K562 (cell line): ENCODE measurements around the gene NOL11. TPM values are rescaled to one million over a fixed set of nuclear protein-coding genes. Genes with fewer than 3 reads are reported as not detected.

ENCODE experiments used
- ASH1L ChIP-seq: fragments of 450-650 bp; IDR thresholded peaks from 2 replicates; pipeline ENCODE4 v1.6.1; 2018; ENCODE audit warnings: borderline replicate concordance, mild to moderate bottlenecking, low read depth; ENCODE audit not compliant: partially characterized antibody
- ATF3 ChIP-seq, 2 experiments: fragments of 450-650 bp in 1 of 2; sonication (generic) in 1 of 2; formaldehyde crosslinking in 1 of 2; IDR thresholded peaks in 1 of 2; conservative IDR thresholded peaks in 1 of 2; 2 replicates each; pipeline versions ENCODE4 v1.6.1 to v1.8.1; 2016 to 2023; ENCODE audit warnings: mild to moderate bottlenecking in 2 of 2, moderate library complexity in 2 of 2, inconsistent platforms in 1 of 2, missing genetic modification reagents in 1 of 2
- CBX5 ChIP-seq: IDR thresholded peaks from 2 replicates; pipeline ENCODE4 v1.6.1; 2014; ENCODE audit warnings: low read depth, borderline replicate concordance
- HCFC1 ChIP-seq: IDR thresholded peaks from 2 replicates; pipeline ENCODE4 v1.6.1; 2012; ENCODE audit warnings: low read depth, low read length, improper control_type of control experiment
- HLTF ChIP-seq: fragments of 450-650 bp; IDR thresholded peaks from 2 replicates; pipeline ENCODE4 v1.6.1; 2016
- MXI1 ChIP-seq: IDR thresholded peaks from 2 replicates; pipeline ENCODE4 v1.6.1; 2011; ENCODE audit warnings: low read depth, mild to moderate bottlenecking, improper control_type of control experiment, low read length
- NONO ChIP-seq, 2 experiments: fragments of 200-400 bp in 1 of 2; fragments of 450-650 bp in 1 of 2; formaldehyde crosslinking in 1 of 2; IDR thresholded peaks; 2 replicates each; pipeline ENCODE4 v1.6.1; 2017; ENCODE audit warnings: low read depth in 2 of 2, mild to moderate bottlenecking in 2 of 2, moderate library complexity in 2 of 2, low read length in 1 of 2
- PHF8 ChIP-seq: fragments of 200-600 bp; sonication (generic); IDR thresholded peaks from 2 replicates; pipeline ENCODE4 v1.6.1; 2012; ENCODE audit warnings: mixed run types, mild to moderate bottlenecking, inconsistent platforms, low read length, moderate library complexity, borderline replicate concordance
- PPARD ChIP-seq: fragments of 250-450 bp; sonication (Bioruptor Pico); IDR thresholded peaks from 2 replicates; pipeline ENCODE4 v1.8.0; 2022; ENCODE audit warnings: inconsistent platforms, mild to moderate bottlenecking, moderate library complexity
- SAP30 ChIP-seq: fragments of 200-600 bp; sonication (generic); IDR thresholded peaks from 2 replicates; pipeline ENCODE4 v1.6.1; 2012; ENCODE audit warnings: borderline replicate concordance, low read depth, mild to moderate bottlenecking, moderate library complexity, low read length, control low read depth, inconsistent platforms; ENCODE audit not compliant: insufficient read depth, poor library complexity, severe bottlenecking
- TSC22D4 ChIP-seq: fragments of 450-650 bp; IDR thresholded peaks from 2 replicates; pipeline ENCODE4 v1.6.1; 2016; ENCODE audit warnings: missing genetic modification characterization, missing biosample characterization, control low read depth
- ZC3H11A ChIP-seq: IDR thresholded peaks from 2 replicates; pipeline ENCODE4 v1.6.1; 2012; ENCODE audit warnings: low read depth, low read length, improper control_type of control experiment
- ZFP36 ChIP-seq: fragments of 150-350 bp; IDR thresholded peaks from 2 replicates; pipeline ENCODE4 v1.6.1; 2018; ENCODE audit warnings: low read length, low read depth; ENCODE audit not compliant: partially characterized antibody
- ZNF3 ChIP-seq: fragments of 250-450 bp; sonication (Bioruptor Pico); IDR thresholded peaks from 2 replicates; pipeline ENCODE4 v1.5.0; 2021; ENCODE audit warnings: mild to moderate bottlenecking, moderate library complexity
- polyA plus RNA-seq, 8 experiments: library from polyadenylated mRNA; depleted of rRNA in 4 of 8; stranded (reverse) in 5 of 8; unstranded in 3 of 8; fragments of >200 nt; fragmentation: Nextera tagmentation in 2 of 8; fragmentation: Illumina TruSeq in 1 of 8; extraction: Ambion mirVana in 2 of 8; extraction: Trizol in 1 of 8; gene quantifications; 2 replicates each; pipeline versions ENCODE4 v1.2.1 to v1.2.3, GENCODE V29; 2011 to 2014; ENCODE audit warnings: inconsistent platforms in 1 of 8, missing spikeins in 1 of 8
- total RNA-seq, 7 experiments: library from RNA; depleted of rRNA in 6 of 7; stranded (reverse); fragments of >200 nt in 6 of 7; fragmentation: Illumina TruSeq in 2 of 7; extraction: Trizol in 2 of 7; gene quantifications; 2 replicates each; pipeline versions ENCODE4 v1.2.1 to v1.2.3, GENCODE V29; 2011 to 2021; ENCODE audit warnings: low replicate concordance in 1 of 7
- TF ChIP-seq, protein P1 (sequence below): fragments of 450-650 bp; IDR thresholded peaks from 2 replicates; pipeline ENCODE4 v1.6.1; 2016; ENCODE audit warnings: mild to moderate bottlenecking, moderate library complexity

The NOL11 gene
- total and polyA plus RNA-seq, 9 of the 15 experiments (the other 6 are each of a cell fraction or from before 2014, with no cell fraction given), result 61.1 to 175 (median 121) TPM

DNA sequence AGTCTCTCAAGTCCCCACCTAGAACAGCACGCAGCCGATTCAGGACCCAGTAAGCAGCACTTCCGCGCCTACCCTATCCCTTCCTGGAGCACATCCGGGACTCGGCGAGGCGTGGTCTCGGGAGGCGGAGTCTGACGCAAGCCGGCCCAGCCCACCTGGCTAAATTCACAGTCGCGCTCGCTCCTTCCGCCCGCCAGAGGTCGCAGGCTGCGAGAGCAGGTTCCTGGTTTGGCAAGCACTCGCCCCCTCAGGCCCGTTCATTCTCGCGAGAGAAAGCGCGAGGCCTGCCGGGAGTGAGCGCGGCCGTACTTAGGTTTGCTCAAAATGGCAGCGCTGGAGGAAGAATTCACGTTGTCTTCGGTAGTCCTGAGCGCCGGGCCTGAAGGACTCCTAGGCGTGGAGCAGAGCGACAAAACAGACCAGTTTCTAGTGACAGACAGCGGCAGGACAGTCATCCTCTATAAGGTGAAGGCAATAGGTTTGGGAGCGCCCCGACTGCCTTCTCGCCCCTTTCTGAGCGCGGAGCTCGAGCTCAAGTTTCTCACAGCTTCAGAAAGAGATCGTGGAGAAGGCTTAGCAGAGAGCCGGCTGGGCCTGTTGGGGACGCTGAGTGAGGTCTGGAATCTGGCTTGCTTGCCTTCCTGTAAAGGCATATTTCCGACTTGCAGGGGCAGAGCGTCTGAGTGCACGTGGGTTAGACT, at the start of gene NOL11 (continued):
- TF ChIP-seq, protein P1, sequence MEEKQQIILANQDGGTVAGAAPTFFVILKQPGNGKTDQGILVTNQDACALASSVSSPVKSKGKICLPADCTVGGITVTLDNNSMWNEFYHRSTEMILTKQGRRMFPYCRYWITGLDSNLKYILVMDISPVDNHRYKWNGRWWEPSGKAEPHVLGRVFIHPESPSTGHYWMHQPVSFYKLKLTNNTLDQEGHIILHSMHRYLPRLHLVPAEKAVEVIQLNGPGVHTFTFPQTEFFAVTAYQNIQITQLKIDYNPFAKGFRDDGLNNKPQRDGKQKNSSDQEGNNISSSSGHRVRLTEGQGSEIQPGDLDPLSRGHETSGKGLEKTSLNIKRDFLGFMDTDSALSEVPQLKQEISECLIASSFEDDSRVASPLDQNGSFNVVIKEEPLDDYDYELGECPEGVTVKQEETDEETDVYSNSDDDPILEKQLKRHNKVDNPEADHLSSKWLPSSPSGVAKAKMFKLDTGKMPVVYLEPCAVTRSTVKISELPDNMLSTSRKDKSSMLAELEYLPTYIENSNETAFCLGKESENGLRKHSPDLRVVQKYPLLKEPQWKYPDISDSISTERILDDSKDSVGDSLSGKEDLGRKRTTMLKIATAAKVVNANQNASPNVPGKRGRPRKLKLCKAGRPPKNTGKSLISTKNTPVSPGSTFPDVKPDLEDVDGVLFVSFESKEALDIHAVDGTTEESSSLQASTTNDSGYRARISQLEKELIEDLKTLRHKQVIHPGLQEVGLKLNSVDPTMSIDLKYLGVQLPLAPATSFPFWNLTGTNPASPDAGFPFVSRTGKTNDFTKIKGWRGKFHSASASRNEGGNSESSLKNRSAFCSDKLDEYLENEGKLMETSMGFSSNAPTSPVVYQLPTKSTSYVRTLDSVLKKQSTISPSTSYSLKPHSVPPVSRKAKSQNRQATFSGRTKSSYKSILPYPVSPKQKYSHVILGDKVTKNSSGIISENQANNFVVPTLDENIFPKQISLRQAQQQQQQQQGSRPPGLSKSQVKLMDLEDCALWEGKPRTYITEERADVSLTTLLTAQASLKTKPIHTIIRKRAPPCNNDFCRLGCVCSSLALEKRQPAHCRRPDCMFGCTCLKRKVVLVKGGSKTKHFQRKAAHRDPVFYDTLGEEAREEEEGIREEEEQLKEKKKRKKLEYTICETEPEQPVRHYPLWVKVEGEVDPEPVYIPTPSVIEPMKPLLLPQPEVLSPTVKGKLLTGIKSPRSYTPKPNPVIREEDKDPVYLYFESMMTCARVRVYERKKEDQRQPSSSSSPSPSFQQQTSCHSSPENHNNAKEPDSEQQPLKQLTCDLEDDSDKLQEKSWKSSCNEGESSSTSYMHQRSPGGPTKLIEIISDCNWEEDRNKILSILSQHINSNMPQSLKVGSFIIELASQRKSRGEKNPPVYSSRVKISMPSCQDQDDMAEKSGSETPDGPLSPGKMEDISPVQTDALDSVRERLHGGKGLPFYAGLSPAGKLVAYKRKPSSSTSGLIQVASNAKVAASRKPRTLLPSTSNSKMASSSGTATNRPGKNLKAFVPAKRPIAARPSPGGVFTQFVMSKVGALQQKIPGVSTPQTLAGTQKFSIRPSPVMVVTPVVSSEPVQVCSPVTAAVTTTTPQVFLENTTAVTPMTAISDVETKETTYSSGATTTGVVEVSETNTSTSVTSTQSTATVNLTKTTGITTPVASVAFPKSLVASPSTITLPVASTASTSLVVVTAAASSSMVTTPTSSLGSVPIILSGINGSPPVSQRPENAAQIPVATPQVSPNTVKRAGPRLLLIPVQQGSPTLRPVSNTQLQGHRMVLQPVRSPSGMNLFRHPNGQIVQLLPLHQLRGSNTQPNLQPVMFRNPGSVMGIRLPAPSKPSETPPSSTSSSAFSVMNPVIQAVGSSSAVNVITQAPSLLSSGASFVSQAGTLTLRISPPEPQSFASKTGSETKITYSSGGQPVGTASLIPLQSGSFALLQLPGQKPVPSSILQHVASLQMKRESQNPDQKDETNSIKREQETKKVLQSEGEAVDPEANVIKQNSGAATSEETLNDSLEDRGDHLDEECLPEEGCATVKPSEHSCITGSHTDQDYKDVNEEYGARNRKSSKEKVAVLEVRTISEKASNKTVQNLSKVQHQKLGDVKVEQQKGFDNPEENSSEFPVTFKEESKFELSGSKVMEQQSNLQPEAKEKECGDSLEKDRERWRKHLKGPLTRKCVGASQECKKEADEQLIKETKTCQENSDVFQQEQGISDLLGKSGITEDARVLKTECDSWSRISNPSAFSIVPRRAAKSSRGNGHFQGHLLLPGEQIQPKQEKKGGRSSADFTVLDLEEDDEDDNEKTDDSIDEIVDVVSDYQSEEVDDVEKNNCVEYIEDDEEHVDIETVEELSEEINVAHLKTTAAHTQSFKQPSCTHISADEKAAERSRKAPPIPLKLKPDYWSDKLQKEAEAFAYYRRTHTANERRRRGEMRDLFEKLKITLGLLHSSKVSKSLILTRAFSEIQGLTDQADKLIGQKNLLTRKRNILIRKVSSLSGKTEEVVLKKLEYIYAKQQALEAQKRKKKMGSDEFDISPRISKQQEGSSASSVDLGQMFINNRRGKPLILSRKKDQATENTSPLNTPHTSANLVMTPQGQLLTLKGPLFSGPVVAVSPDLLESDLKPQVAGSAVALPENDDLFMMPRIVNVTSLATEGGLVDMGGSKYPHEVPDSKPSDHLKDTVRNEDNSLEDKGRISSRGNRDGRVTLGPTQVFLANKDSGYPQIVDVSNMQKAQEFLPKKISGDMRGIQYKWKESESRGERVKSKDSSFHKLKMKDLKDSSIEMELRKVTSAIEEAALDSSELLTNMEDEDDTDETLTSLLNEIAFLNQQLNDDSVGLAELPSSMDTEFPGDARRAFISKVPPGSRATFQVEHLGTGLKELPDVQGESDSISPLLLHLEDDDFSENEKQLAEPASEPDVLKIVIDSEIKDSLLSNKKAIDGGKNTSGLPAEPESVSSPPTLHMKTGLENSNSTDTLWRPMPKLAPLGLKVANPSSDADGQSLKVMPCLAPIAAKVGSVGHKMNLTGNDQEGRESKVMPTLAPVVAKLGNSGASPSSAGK, result 0 out of 2 replicates have a peak, but pooled peaks have one; percentile 24
- TF ChIP-seq CBX5, result peak; percentile 30; the same call in 1 of the 2 replicates
- peak; percentile 37 for TF ChIP-seq ZFP36
- TF ChIP-seq HLTF, result no peak
- TF ChIP-seq ASH1L, result peak; percentile 35
- TF ChIP-seq SAP30, result peak; percentile 77
- peak; percentile 91; the same call in 1 of the 2 replicates for TF ChIP-seq PHF8
- no peak for TF ChIP-seq ZNF3
- TF ChIP-seq PPARD (CRISPR knock-in tag), result no peak
- 0 out of 2 replicates have a peak, but pooled peaks have one; percentile 65 for TF ChIP-seq MXI1
- TF ChIP-seq HCFC1, result peak; percentile 77
- TF ChIP-seq ZC3H11A, result no peak
- peak; percentile 70; the same call in 1 of the 2 replicates for TF ChIP-seq ATF3 (IDR thresholded peaks at IDR 0.05)
- 0 out of 2 replicates have a peak, but pooled peaks have one; percentile 43 for TF ChIP-seq ATF3 (CRISPR knock-in tag; conservative IDR thresholded peaks at IDR 0.05)
- TF ChIP-seq TSC22D4 (tag), result no peak
- no peak for TF ChIP-seq NONO (IDR thresholded peaks at IDR 0.05; ENCODE audit: low read depth in 2 of 2, low read length in 1 of 2)
